NCI-H82 treated with DMSO at 0.1 percent for 48 hours (cell line): Measurements from ENCODE around the gene SLC24A4.
A peak's percentile ranks its signal among the peaks of the same experiment; 100 is the strongest.

Experiments used
- DNase-seq: peaks from one replicate; lab custom pipeline; 2025; ENCODE audit not compliant: unreplicated experiment; lab: John Stamatoyannopoulos, UW

SLC24A4 gene

GRCh38 chr14:92366237-92366636 is 43.3 kb downstream of the SLC24A4 start:
- DNase-seq = no peak

- DNase-seq = no peak
Observed at GRCh38 chr14:92368001-92368400, 45.0 kb downstream of the SLC24A4 start.

- no peak for DNase-seq
Observed at GRCh38 chr14:92369097-92369496, 46.1 kb downstream of the SLC24A4 start.

GRCh38 chr14:92372230-92372629 is 49.3 kb downstream of the SLC24A4 start:
- no peak for DNase-seq

GRCh38 chr14:92373336-92373735 is 50.4 kb downstream of the SLC24A4 start:
- DNase-seq = no peak

GRCh38 chr14:92380131-92380530 is 57.2 kb downstream of the SLC24A4 start:
- no peak for DNase-seq

- DNase-seq = no peak
Observed at GRCh38 chr14:92380582-92380981, 57.6 kb downstream of the SLC24A4 start.

- no peak for DNase-seq
Observed at GRCh38 chr14:92382677-92383076, 59.7 kb downstream of the SLC24A4 start.

GRCh38 chr14:92383805-92384204 is 60.8 kb downstream of the SLC24A4 start:
- no peak for DNase-seq

- DNase-seq = no peak
Observed at GRCh38 chr14:92384461-92385133, 61.6 kb downstream of the SLC24A4 start.

GRCh38 chr14:92385561-92385960 is 62.6 kb downstream of the SLC24A4 start:
- peak; percentile 42 for DNase-seq

GRCh38 chr14:92386165-92386564 is 63.2 kb downstream of the SLC24A4 start:
- DNase-seq = no peak

GRCh38 chr14:92386637-92387036 is 63.7 kb downstream of the SLC24A4 start:
- peak; percentile 73 for DNase-seq

GRCh38 chr14:92387578-92387977 is 64.6 kb downstream of the SLC24A4 start:
- DNase-seq = no peak

GRCh38 chr14:92389598-92390158 is 66.7 kb downstream of the SLC24A4 start:
- no peak for DNase-seq

GRCh38 chr14:92391726-92392125 is 68.8 kb downstream of the SLC24A4 start:
- DNase-seq = no peak

GRCh38 chr14:92392711-92393110 is 69.7 kb downstream of the SLC24A4 start:
- DNase-seq = no peak

- peak; percentile 9 for DNase-seq
Observed at GRCh38 chr14:92397150-92397952, 74.4 kb downstream of the SLC24A4 start.

- DNase-seq = no peak
Observed at GRCh38 chr14:92397953-92398564, 75.1 kb downstream of the SLC24A4 start.

GRCh38 chr14:92398888-92399636 is 76.1 kb downstream of the SLC24A4 start:
- DNase-seq = peak; percentile 22
